ENCODE data around the gene SERINC5.

- TF ChIP-seq CTCF (IDR thresholded peaks at IDR 0.05) (no peak), POLR2A (IDR thresholded peaks at IDR 0.05) (no peak)
Observed at GRCh38 chr5:80071510-80072021, 184.3 kb downstream of the SERINC5 start.

All from adrenal gland (tissue), 5 donors.